Measurements from ENCODE around the gene USH1C.

The USH1C gene

GRCh38 chr11:17476317-17477083 lies 67.7 kb downstream of the USH1C start, which contains the start of gene ABCC8 (continued):
- TF ChIP-seq TSHZ1 (tag by site-specific recombination; IDR thresholded peaks at IDR 0.05; ENCODE audit: borderline replicate concordance) (no peak), ZNF155 (tag by site-specific recombination; IDR thresholded peaks at IDR 0.05) (no peak), ZNF426 (tag by site-specific recombination; IDR thresholded peaks at IDR 0.05) (no peak), PRDM1 (tag by site-specific recombination; IDR thresholded peaks at IDR 0.05) (no peak), ZNF639 (tag by site-specific recombination; IDR thresholded peaks at IDR 0.05) (no peak), ZNF777 (tag by site-specific recombination; IDR thresholded peaks at IDR 0.05; ENCODE audit: borderline replicate concordance) (no peak), ZNF501 (tag by site-specific recombination; IDR thresholded peaks at IDR 0.05) (no peak), ZNF76 (tag by site-specific recombination; IDR thresholded peaks at IDR 0.05; ENCODE audit: borderline replicate concordance, low read depth) (peak; percentile 47; the same call in 1 of the 2 replicates), ZNF600 (tag by site-specific recombination; IDR thresholded peaks at IDR 0.05) (peak; percentile 22; the same call in 1 of the 2 replicates), ZNF580 (tag by site-specific recombination; IDR thresholded peaks at IDR 0.05) (no peak), ZNF311 (tag by site-specific recombination; IDR thresholded peaks at IDR 0.05; ENCODE audit: borderline replicate concordance) (no peak), ZNF488 (tag by site-specific recombination; IDR thresholded peaks at IDR 0.05) (no peak), ZBTB20 (tag by site-specific recombination; IDR thresholded peaks at IDR 0.05) (peak; percentile 72; the same call in 1 of the 2 replicates), ZBTB6 (tag by site-specific recombination; IDR thresholded peaks at IDR 0.05) (no peak), ZNF221 (tag by site-specific recombination; IDR thresholded peaks at IDR 0.05; ENCODE audit: borderline replicate concordance) (no peak), ZNF768 (tag by site-specific recombination; IDR thresholded peaks at IDR 0.05) (no peak), PRDM10 (tag by site-specific recombination; IDR thresholded peaks at IDR 0.05) (peak; percentile 32; the same call in 1 of the 2 replicates), ZFP37 (tag by site-specific recombination; IDR thresholded peaks at IDR 0.05) (no peak), GLI2 (tag by site-specific recombination; IDR thresholded peaks at IDR 0.05; ENCODE audit: borderline replicate concordance, low read depth) (no peak), GLIS2 (tag by site-specific recombination; IDR thresholded peaks at IDR 0.05) (peak; percentile 44; the same call in 1 of the 2 replicates), ZNF292 (tag by site-specific recombination; IDR thresholded peaks at IDR 0.05; ENCODE audit: borderline replicate concordance, low read depth) (no peak), ZNF560 (tag by site-specific recombination; IDR thresholded peaks at IDR 0.05; ENCODE audit: borderline replicate concordance) (no peak), ZNF529 (tag by site-specific recombination; IDR thresholded peaks at IDR 0.05; ENCODE audit: insufficient replicate concordance) (no peak), ZNF132 (tag by site-specific recombination; IDR thresholded peaks at IDR 0.05; ENCODE audit: borderline replicate concordance) (no peak), ZNF473 (tag by site-specific recombination; IDR thresholded peaks at IDR 0.05) (no peak), BCL6B (tag by site-specific recombination; IDR thresholded peaks at IDR 0.05) (no peak)
